T-helper 1 cell treated with Interleukin-12 subunit alpha and Interleukin-12 subunit beta and Interleukin-4 antibody, amounts not matched to agents 30 μg/mL and 1 μg/mL, for 36 hours (primary cell): ENCODE results near the gene FBXO11.
"Not testable (repeated sequence)": the region's sequence is repeated elsewhere in the genome, so short reads cannot be mapped to it uniquely, and the experiment has no call there.

Experiments
- H3K27ac Mint-ChIP-seq: one replicate; pipeline ENCODE4 v1.8.0; 2021; ENCODE audit warnings: mild to moderate bottlenecking, mixed read lengths
- H3K27me3 Mint-ChIP-seq: one replicate; pipeline ENCODE4 v1.8.0; 2021; ENCODE audit warnings: low read depth, mixed read lengths
- H3K36me3 Mint-ChIP-seq: one replicate; pipeline ENCODE4 v1.8.0; 2021; ENCODE audit warnings: low read depth, mixed read lengths
- H3K4me1 Mint-ChIP-seq: one replicate; pipeline ENCODE4 v1.8.0; 2021; ENCODE audit warnings: low read depth, mixed read lengths
- H3K4me3 Mint-ChIP-seq: one replicate; pipeline ENCODE4 v1.8.0; 2021; ENCODE audit warnings: mild to moderate bottlenecking, moderate library complexity, mixed read lengths
- H3K9me3 Mint-ChIP-seq: one replicate; pipeline ENCODE4 v1.8.0; 2021; ENCODE audit warnings: mixed read lengths

FBXO11 gene

DNA sequence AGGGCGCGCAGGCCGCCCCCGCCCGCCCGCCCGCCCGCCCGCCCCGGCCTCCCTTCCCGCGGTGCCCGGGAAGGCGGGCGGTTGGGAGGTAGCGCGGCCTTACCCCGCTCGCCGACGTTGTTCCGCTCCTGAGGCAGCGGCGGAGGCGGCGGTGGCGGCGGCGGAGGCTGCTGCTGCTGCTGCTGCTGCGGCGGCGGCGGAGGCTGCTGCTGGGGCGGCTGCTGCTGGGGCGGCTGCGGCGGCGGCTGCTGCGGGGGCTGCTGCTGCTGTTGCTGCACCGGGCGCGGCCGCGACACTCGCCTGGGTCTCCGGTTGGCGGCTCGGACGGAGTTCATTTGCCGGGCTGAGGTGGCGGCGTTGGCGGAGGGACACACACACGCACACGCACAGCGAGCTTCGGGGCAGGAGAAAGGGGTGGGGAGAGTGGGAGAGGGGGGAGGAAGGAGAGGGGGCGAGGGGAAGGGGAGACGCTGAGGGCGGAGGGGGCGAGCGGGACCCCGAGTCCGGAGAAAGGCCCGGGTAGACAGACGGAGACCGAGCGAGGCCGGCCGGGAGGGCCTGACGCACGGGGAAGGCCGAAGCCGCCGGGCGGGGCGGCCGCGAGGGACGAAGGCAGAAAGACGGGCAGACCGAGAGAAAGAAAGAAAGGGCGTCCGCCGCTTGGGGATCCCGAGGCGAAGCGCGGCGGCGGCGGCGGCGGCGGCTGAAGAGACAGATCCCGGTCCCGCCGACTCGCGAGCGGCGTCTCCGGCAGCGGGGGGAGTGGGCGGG, 727 bp downstream of the FBXO11 start:
- H3K4me1 Mint-ChIP-seq: peaks cover 22% of the 10 kb centered on the region
- H3K27ac Mint-ChIP-seq: peak overlapping the region; percentile 84
- H3K9me3 Mint-ChIP-seq: no peaks in the 10 kb centered on the region
- peak overlapping the region; percentile 96 for H3K4me3 Mint-ChIP-seq
- peaks cover 3% of the 10 kb centered on the region for H3K36me3 Mint-ChIP-seq
- H3K27me3 Mint-ChIP-seq: no peaks in the 10 kb centered on the region

DNA sequence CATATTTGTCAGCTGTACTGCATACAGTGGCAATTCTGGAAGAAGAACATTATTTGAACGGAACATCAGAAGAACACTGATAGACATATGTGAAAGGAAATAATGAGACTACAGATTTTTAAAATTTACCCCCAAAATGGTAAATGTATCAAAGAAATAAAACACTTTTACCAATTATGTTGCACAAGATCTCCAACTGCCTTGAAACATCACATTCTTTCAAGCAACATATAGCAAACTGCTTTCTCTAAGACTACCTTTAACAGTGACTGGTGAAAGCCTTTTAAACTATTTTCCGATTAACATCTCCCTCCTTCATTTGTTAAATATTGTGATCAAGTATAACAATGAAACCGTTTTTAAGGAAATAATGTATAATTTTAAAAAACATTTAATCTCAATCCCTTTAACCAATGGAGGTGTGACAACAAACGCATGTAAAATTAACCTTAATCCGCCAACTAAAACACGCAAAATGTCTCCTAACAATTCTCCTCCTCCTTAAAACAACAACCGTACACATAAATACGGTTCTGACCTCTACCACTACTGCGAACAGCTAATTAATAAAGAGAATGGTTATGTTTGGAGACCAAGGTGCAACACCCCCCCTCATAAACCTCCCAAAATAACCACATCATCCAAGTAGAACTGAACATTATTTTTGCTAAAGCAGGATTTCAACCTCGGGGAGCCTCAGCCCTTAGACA, 2.4 kb downstream of the FBXO11 start:
- H3K4me1 Mint-ChIP-seq: peaks cover 32% of the 10 kb centered on the region
- H3K9me3 Mint-ChIP-seq: no peaks in the 10 kb centered on the region
- no peaks in the 10 kb centered on the region for H3K27me3 Mint-ChIP-seq
- peak overlapping the region; percentile 94 for H3K4me3 Mint-ChIP-seq
- peaks cover 3% of the 10 kb centered on the region for H3K36me3 Mint-ChIP-seq
- peak overlapping the region; percentile 90 for H3K27ac Mint-ChIP-seq

DNA sequence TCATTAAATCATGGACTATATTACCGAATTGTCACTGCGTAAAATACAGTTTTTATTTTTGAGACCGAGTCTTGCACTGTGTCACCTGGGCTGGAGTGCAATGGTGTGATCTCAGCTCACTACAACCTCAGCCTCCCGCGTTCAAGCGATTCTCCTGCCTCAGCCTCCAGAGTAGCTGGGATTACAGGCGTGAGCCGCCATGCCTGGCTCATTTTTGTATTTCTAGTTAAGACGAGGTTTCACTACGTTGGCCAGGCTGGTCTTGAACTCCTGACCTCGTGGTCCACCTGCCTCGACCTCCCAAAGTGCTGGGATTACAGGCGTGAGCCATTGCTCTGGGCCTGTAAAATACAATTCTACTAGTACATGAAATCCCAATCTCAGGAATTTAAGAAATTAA, 4.4 kb downstream of the FBXO11 start:
- not testable (repeated sequence) for H3K27ac Mint-ChIP-seq, H3K36me3 Mint-ChIP-seq, H3K27me3 Mint-ChIP-seq, H3K4me3 Mint-ChIP-seq, H3K9me3 Mint-ChIP-seq
- H3K4me1 Mint-ChIP-seq: peaks cover 39% of the 10 kb centered on the region

DNA sequence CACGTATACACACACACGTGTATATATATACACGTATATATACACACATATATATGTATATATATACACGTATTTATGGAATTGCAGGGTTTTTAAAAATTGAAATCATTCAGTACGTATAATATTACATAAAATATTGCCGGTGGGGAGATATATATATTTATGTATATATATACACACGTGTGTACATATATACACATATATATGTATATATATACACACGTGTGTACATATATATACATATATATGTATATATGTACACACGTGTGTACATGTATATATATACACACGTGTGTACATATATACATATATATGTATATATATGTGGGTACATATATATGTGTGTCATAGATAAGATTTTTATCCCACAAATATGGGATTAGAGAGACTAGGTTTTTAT, 5.4 kb downstream of the FBXO11 start:
- no peak overlapping the region for H3K4me3 Mint-ChIP-seq
- no peaks in the 10 kb centered on the region for H3K9me3 Mint-ChIP-seq
- H3K27ac Mint-ChIP-seq: no peak overlapping the region
- peaks cover 7% of the 10 kb centered on the region for H3K36me3 Mint-ChIP-seq
- H3K4me1 Mint-ChIP-seq: peaks cover 45% of the 10 kb centered on the region
- H3K27me3 Mint-ChIP-seq: no peaks in the 10 kb centered on the region

DNA sequence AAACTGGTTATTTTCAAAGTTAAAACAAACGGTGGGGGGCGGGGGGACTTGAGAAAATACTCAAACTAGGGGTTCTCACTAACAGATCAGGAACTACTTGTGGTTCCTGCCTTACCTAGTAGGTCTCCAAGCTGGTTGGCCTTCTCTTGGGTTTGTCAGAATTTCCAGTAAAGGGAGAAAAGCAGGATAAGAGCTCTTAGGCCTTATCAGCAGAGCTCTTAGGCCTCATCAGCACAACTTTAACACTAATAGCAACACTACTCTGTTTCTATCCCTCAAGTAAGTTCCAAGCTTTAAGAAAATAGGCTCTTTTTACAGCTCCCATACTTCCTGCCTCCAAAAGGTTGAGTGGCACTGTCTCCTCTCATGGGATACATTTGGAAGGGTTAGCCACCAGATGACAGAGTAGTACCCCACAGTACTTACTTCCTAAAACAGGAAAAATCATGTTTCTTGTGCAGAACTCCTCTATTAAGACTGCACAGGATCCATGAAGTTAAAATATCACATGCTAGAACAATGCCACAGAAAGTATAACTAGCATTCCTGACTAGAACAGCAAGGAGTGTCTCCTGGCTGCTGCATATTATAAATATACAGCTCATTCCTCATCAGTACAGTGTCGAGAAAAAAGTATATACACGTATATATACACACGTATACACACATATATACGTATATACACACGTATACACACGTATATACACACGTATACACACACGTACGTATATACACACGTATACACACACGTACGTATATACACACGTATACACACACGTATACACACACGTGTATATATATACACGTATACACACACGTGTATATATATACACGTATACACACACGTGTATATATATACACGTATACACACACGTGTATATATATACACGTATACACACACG, 6.1 kb downstream of the FBXO11 start:
- no peaks in the 10 kb centered on the region for H3K9me3 Mint-ChIP-seq

DNA sequence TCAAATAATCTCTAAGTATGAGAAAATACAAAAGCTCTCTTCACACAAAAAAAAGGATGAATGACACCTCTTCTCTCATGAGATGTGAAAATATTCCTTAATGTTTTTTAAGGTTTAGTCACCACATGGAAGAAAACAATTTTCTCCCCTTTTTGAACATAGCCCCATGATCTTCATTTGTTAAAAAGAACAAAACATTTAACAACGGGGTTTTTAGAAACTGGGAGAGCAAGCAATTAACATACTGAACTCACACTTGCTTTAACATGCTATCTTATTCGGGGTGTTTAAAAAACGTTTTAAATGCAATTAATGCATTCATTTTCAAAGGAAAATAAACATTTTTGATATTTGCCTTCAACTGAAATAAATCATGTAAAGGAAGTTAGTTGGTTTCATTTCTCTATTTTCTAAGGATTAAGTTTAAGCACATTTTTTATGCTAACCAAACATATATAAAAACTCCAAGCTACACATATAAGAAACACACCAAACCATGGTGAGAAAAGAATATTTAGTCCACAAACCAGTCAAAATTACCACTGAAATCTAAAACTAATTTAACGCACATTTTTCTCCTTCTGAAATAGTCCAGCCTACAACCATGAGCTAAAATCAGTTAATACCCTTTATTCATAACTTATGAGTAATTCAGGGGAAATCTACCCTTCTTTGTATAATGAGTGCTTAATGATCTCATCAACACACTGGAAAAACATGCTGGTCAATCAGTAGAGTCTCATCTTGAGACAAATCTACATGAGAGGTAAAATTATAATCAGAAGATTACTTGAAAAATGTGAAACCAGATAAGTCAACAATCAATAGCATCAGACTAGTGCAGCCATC, 8.2 kb downstream of the FBXO11 start:
- Mint-ChIP-seq H3K9me3 (no peaks in the 10 kb centered on the region), H3K4me3 (no peak overlapping the region), H3K4me1 (peaks cover 43% of the 10 kb centered on the region)

More for the DNA sequence above, 6.1 kb downstream of the FBXO11 start:
- no peaks in the 10 kb centered on the region for H3K27me3 Mint-ChIP-seq
- H3K27ac Mint-ChIP-seq: no peak overlapping the region
- peaks cover 7% of the 10 kb centered on the region for H3K36me3 Mint-ChIP-seq
- peaks cover 46% of the 10 kb centered on the region for H3K4me1 Mint-ChIP-seq
- no peak overlapping the region for H3K4me3 Mint-ChIP-seq

DNA sequence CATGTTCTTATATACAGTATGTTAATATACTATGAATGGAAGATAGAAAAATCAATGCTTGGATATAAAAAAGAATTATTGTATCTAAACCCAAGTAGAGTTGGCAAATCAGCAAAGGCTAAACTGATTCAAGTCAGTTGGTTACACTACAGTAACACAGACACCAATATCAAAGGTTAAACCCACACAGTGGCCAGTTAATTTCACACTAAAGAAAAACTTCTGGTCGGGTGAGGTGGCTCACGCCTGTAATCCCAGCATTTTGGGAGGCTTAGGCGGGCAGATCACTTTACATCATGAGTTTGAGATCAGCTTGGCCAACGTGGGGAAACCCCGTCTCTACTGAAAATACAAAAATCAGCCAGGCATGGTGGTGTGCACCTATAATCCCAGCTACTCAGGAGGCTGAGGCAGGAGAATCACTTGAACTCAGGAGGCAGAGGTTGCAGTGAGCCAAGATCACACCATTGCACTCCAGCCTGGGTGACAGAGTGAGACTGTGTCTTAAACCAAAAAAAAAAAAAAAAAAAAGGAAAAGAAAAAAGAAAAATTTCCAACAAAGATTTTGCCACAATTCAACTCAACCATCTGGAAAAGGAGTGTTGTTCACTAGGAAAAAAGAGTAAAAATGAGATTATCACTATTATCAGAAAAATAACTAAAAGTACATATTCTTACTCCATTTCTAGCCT, 9.0 kb downstream of the FBXO11 start:
- H3K27ac Mint-ChIP-seq, H3K4me3 Mint-ChIP-seq, H3K36me3 Mint-ChIP-seq, H3K9me3 Mint-ChIP-seq, H3K27me3 Mint-ChIP-seq: not testable (repeated sequence)
- H3K4me1 Mint-ChIP-seq: peaks cover 44% of the 10 kb centered on the region

More for the DNA sequence above, 8.2 kb downstream of the FBXO11 start:
- no peak overlapping the region for H3K27ac Mint-ChIP-seq
- peaks cover 4% of the 10 kb centered on the region for H3K36me3 Mint-ChIP-seq
- no peaks in the 10 kb centered on the region for H3K27me3 Mint-ChIP-seq

DNA sequence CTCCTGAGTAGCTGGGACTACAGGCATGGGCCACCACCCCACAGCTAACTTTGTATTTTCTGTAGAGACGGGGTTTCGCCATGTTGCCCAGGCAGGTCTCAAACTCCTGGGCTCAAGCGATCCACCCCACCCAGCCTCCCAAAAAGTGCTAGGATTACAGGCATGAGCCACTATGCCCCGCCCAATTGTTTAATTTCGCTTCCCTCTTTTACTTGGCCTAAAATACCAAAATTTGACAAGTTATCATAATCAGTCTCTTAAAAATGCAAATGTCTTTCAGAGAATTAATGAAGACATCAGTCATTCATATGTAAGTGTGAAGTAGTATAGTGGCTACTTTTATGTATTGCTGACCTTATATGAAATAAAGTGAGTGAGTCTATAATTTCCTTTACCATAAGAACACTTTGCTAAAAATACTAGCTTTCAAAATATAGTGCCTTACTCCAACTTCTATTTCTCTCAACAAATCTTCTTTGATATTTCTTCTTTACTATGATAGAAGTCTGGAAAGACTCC, 9.8 kb downstream of the FBXO11 start:
- no peak overlapping the region for H3K4me3 Mint-ChIP-seq
- peaks cover 9% of the 10 kb centered on the region for H3K36me3 Mint-ChIP-seq
- no peaks in the 10 kb centered on the region for H3K9me3 Mint-ChIP-seq
- H3K27ac Mint-ChIP-seq: no peak overlapping the region
- H3K4me1 Mint-ChIP-seq: peaks cover 40% of the 10 kb centered on the region
- no peaks in the 10 kb centered on the region for H3K27me3 Mint-ChIP-seq

DNA sequence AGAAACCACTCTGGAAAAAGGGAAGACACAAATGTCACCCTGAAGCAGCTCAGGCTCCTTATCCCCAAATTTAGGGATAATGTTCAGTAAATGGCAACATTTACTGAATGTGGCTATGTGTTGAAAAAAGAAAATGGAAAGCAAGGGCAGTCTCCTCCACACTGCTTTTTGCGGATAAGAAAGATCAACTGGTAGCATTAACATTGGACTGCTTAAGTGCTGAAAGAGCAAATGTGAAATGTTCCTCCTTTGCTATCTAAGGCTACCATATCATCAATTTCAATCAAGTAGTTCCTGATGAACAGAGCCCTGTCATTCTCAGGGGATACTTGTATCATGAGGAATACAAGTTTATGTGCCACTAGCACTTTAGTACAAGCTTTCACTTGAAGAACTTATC, 12.5 kb downstream of the FBXO11 start:
- H3K9me3 Mint-ChIP-seq: no peaks in the 10 kb centered on the region
- H3K4me1 Mint-ChIP-seq: peaks cover 34% of the 10 kb centered on the region
- peaks cover 9% of the 10 kb centered on the region for H3K36me3 Mint-ChIP-seq
- no peak overlapping the region for H3K27ac Mint-ChIP-seq
- no peaks in the 10 kb centered on the region for H3K27me3 Mint-ChIP-seq
- H3K4me3 Mint-ChIP-seq: no peak overlapping the region

DNA sequence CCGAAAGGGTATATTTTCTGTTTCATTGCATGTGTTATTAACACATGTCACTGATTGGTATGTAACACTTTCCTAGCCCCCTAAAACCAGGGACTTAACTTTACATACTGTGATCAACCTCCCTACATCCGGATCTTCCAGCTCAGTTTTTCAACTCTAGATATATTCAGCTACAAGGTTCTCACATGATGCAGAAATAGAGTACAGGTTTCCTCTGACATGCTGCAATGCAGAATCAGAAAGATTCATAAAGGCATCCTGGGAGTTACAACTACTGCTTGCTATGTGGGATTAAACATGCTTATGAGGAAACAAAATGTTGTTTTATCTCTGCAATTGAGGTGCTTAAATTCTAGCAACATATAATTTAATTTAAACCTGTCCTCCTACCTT, 14.0 kb downstream of the FBXO11 start:
- H3K4me1 Mint-ChIP-seq: peaks cover 30% of the 10 kb centered on the region

DNA sequence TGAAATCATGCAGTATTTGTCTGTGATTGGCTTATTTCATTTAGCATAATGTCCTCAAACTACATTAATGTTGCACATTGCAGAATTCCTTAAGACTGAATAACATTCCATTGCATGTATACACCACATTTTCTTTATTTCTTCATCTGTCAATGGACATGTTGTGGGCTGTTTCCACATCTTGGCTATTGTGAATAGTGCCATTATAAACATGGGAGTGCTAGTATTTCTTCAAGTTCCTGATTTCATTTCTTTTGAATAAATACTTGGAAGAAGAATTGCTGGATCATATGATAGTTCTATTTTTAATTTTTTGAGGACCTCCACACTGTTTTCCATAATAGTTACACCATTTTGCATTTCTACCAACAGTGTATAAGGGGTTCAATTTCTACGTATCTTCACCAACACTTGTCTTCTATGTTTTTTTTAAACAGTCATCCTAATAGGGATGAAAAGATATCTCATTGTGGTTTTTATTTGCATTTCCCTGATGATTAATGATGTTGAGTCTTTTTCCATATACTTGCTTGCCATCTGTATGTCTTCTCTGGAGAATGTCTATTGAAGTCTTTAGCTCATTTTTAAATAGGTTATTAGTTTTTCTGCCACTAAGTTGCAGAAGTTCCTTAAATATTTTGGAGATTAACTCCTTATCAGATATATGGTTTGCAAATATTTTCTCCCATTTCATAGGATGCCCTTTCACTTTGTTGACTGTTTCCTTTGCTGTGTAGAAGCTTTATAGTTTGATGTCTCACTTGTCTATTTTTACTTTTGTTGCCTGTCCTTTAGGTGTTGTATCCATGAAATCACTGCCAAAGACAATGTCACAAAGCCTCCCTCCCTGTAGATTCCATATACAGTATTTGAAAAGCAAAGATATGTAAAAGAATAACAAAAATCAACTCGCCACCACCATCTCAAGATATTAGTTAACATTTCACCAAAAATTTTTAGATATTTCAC, 14.6 kb downstream of the FBXO11 start:
- Mint-ChIP-seq H3K36me3 (peaks cover 12% of the 10 kb centered on the region), H3K4me1 (peaks cover 25% of the 10 kb centered on the region), H3K27ac (no peak overlapping the region), H3K9me3 (no peaks in the 10 kb centered on the region), H3K27me3 (no peaks in the 10 kb centered on the region), H3K4me3 (no peak overlapping the region)

More for the DNA sequence above, 14.0 kb downstream of the FBXO11 start:
- peaks cover 12% of the 10 kb centered on the region for H3K36me3 Mint-ChIP-seq
- H3K9me3 Mint-ChIP-seq: no peaks in the 10 kb centered on the region
- H3K27ac Mint-ChIP-seq: no peak overlapping the region
- no peaks in the 10 kb centered on the region for H3K27me3 Mint-ChIP-seq
- H3K4me3 Mint-ChIP-seq: no peak overlapping the region

DNA sequence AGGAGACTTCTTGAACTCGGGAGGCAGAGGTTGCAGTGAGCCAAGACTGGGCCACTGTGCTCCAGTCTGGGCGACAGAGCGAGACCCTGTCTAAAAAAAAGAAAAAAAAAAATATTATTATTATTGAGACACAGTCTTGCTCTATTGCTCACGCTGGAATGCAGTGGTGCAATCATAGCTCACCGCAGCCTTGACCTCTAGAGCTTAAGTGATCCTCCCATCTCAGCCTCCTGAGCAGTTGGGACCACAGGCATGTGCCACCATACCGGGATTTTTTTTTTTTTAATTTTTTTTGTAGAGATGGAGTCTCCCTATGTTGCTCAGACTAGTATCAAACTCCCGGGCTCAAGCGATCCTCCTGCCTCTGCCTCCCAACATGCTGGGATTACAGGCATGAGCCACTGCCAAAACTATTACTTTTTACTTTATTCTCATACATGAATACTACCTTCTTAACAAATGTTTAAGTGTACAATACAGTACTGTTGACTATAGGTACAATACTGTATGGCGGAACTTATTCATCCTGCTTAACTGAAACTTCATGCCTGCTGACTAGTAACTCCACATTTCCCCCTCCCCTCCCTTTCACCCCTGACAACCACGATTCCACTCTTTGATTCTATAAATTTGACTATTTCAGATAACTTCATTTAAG, 15.5 kb downstream of the FBXO11 start:
- Mint-ChIP-seq H3K27ac (no peak overlapping the region), H3K36me3 (peaks cover 10% of the 10 kb centered on the region), H3K9me3 (no peaks in the 10 kb centered on the region), H3K4me1 (peaks cover 21% of the 10 kb centered on the region), H3K4me3 (no peak overlapping the region), H3K27me3 (no peaks in the 10 kb centered on the region)
